Upper lobe of right lung (tissue), 1 donor: ENCODE data around the gene CAT. TPM values are rescaled to one million over a fixed set of nuclear protein-coding genes. Genes with fewer than 3 reads are reported as not detected.

Experiments
- ATAC-seq: fragments of 200-7000 bp; cut with Tn5 transposase; one replicate; pipeline ENCODE4 v1.9.1; 2020; ENCODE audit warnings: mild to moderate bottlenecking, moderate library complexity
- DNase-seq: peaks from one replicate; pipeline ENCODE4 v3.0.0-alpha.2; 2020
- H3K27ac ChIP-seq: fragments of 200-600 bp; one replicate; pipeline ENCODE4 v1.8.0; 2022
- H3K27me3 ChIP-seq: fragments of 200-600 bp; one replicate; pipeline ENCODE4 v1.8.0; 2022; ENCODE audit warnings: mild to moderate bottlenecking
- H3K36me3 ChIP-seq: fragments of 200-600 bp; one replicate; pipeline ENCODE4 v1.8.0; 2022
- H3K4me1 ChIP-seq: fragments of 200-600 bp; one replicate; pipeline ENCODE4 v1.8.0; 2022
- H3K4me3 ChIP-seq: fragments of 200-600 bp; one replicate; pipeline ENCODE4 v1.8.0; 2022; ENCODE audit warnings: mild to moderate bottlenecking
- H3K9me3 ChIP-seq: fragments of 200-600 bp; one replicate; pipeline ENCODE4 v1.8.0; 2022
- intact Hi-C: fragments of 100-400 bp; cut with DNase I; formaldehyde crosslinking; loops from one replicate; pipeline ENCODE4 v1.11.0; 2022
- total RNA-seq: library from RNA; stranded (reverse); fragmentation: NEBNext Ultra II Directional; extraction: Animal tissue kit (Norgen Biotek cat#: 25700); gene quantifications from one replicate; pipeline ENCODE4 v1.2.1, GENCODE V29; 2021
- TF ChIP-seq, protein P1 (sequence below): fragments of 200-600 bp; IDR thresholded peaks from one replicate; pipeline ENCODE4 v1.8.0; 2022; ENCODE audit warnings: antibody characterized with exemption
- donor health status: DM: no; HTN: yes; CAD: no; lungs with severe emphysema.

CAT gene
- total RNA-seq, 1 donor from 2014 or later = 213 TPM

DNA sequence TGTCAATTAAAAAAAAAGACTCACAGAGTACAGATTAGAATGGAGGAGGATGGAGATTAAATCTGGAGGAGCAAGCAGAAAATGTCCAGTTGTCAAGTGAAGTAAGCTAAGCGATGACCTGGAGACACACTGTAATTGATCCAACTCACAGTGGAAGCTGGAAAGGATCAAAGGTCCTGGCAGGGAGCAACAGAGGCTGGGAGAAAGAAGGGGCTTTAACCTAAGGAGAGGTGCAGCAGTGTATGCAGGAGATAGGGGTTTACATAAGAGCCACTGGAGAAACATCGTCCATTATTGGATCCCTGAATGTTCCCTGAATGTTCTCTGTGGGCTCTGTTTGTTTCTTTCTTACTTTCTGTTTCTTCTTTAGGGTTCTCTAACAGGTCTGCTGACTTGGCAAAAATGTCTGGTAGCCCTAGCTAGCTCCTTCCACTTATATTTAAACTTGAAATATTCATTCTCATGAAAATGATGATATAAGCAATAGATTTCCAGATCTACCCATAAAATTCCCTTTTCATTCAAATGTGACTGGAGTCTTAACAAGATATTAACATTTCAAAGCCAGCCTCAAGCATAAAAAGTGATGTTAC is 30.1 kb upstream of the CAT start:
- TF ChIP-seq, protein P1, sequence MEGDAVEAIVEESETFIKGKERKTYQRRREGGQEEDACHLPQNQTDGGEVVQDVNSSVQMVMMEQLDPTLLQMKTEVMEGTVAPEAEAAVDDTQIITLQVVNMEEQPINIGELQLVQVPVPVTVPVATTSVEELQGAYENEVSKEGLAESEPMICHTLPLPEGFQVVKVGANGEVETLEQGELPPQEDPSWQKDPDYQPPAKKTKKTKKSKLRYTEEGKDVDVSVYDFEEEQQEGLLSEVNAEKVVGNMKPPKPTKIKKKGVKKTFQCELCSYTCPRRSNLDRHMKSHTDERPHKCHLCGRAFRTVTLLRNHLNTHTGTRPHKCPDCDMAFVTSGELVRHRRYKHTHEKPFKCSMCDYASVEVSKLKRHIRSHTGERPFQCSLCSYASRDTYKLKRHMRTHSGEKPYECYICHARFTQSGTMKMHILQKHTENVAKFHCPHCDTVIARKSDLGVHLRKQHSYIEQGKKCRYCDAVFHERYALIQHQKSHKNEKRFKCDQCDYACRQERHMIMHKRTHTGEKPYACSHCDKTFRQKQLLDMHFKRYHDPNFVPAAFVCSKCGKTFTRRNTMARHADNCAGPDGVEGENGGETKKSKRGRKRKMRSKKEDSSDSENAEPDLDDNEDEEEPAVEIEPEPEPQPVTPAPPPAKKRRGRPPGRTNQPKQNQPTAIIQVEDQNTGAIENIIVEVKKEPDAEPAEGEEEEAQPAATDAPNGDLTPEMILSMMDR = no peak
- ATAC-seq (no peak), DNase-seq (no peak)
- no peak overlapping the region for H3K27ac ChIP-seq
- no peaks in the 10 kb centered on the region for H3K4me1 ChIP-seq
- no peak overlapping the region for H3K4me3 ChIP-seq
- no peaks in the 10 kb centered on the region for H3K36me3 ChIP-seq
- peaks cover 7% of the 10 kb centered on the region for H3K9me3 ChIP-seq
- H3K27me3 ChIP-seq = no peaks in the 10 kb centered on the region
- intact Hi-C loops = no loop called here

DNA sequence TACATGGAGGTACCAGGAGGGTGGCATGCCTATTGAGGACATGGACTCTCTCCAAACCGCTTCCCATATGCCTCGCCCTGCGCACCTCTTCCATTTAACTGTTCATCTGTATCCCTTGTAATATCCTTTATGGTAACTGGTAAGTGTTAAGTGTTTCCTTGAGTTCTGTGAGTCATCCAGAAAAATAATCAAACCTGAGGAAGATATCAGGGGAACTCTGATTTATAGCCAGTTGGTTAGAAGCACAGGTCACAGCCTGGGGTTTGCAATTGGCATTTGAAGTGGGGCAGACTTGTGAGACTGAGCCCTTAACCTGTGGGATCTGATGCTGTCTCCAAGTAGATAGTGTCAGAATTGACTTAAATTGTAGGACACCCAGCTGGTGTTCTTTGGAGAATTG is 27.6 kb upstream of the CAT start:
- no peak overlapping the region for H3K4me3 ChIP-seq
- H3K27me3 ChIP-seq = no peaks in the 10 kb centered on the region
- H3K4me1 ChIP-seq = no peaks in the 10 kb centered on the region
- ATAC-seq (no peak), DNase-seq (no peak)
- H3K9me3 ChIP-seq = peaks cover 8% of the 10 kb centered on the region
- H3K36me3 ChIP-seq = no peaks in the 10 kb centered on the region
- intact Hi-C loops = no loop called here
- TF ChIP-seq, protein P1 = no peak
- H3K27ac ChIP-seq = no peak overlapping the region

DNA sequence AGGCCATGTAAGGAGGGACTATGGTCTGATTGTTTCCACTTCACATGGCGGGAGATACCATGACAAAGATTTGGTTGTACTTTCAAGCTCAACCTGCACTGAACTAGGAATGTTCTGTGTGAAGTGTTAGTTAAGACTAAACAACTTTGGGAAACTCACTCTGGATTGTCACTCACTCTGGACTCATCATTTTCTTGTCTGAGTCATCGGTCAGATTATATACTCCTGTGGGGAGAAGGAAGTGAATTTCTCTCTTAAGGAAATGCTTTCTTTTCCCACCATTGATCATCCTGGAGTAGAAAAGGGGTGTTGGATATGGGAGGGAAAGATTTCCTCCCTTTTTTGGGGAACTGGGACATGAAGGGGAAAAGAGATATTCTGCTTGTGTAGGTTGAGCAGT is 26.9 kb upstream of the CAT start:
- Histone ChIP-seq H3K27me3 (no peaks in the 10 kb centered on the region), H3K9me3 (peaks cover 8% of the 10 kb centered on the region), H3K4me1 (no peaks in the 10 kb centered on the region), H3K27ac (no peak overlapping the region), H3K4me3 (no peak overlapping the region), H3K36me3 (no peaks in the 10 kb centered on the region)
- no peak for ATAC-seq
- no peak for DNase-seq
- TF ChIP-seq, protein P1 = no peak
- intact Hi-C loops = no loop called here

DNA sequence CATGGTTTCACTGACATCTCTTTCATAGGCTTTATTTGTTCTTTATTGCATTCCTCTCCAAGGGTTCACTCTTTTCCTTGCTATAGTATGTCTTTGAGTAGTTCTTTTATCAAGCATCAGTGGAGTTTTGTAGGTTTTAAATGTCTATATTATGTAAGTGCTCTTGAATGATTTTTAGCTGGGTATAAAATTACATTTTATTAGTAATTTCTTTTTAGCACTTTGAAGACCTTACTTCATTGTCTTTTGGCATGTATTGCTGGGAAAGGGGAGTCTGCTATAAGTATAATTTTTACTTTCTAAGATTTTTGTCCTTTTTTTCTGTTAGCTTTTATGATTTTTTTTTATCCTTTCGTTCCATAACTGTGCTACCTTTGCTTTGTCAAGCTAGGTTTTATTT is 25.5 kb upstream of the CAT start:
- Histone ChIP-seq H3K4me3 (no peak overlapping the region), H3K27ac (no peak overlapping the region), H3K9me3 (peaks cover 8% of the 10 kb centered on the region), H3K27me3 (no peaks in the 10 kb centered on the region), H3K4me1 (no peaks in the 10 kb centered on the region), H3K36me3 (no peaks in the 10 kb centered on the region)
- TF ChIP-seq, protein P1 = no peak
- ATAC-seq = no peak
- intact Hi-C loops = no loop called here
- DNase-seq = no peak

DNA sequence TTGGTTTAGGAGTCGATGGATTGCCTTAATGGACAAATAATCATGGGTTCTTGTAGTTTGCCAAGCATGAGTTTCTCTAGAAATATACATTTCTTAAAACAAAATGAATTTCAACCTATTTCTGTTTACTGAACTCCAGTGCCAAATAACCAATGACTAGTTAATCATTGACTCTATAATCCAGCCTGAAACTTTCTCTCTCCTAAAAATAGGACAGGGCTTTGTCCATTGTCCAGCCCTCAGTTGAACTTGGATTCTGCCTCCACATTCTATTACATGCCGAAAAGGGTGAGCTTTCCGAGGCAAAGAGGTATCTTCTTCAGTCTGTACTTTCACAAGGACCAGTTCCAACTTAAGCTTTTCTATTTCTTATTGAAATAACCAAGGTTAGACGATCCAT is 23.2 kb upstream of the CAT start:
- intact Hi-C loops = no loop called here
- Histone ChIP-seq H3K4me3 (no peak overlapping the region), H3K27ac (no peak overlapping the region), H3K4me1 (no peaks in the 10 kb centered on the region), H3K36me3 (no peaks in the 10 kb centered on the region), H3K27me3 (no peaks in the 10 kb centered on the region), H3K9me3 (peaks cover 8% of the 10 kb centered on the region)
- ATAC-seq = no peak
- DNase-seq = no peak
- TF ChIP-seq, protein P1 = no peak

DNA sequence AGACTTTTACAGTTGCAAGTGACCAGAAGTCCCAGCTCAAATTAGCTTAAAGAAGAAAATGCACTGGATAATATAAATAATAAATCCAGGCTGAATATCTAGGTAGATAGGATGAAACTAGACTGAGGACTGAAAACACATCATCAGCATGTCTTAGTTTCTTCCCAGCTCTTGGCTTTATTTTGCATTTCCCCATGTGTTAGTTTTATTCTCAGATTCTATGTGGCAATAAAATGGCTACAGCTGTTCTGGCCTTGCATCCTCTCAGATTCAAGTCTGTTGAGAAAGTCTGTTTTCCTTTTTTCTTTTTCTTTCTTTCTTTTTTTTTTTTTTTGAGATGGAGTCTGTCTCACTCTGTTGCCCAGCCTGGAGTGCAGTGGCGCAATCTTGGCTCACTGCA is 22.6 kb upstream of the CAT start:
- H3K9me3 ChIP-seq = peaks cover 8% of the 10 kb centered on the region
- H3K4me1 ChIP-seq = no peaks in the 10 kb centered on the region
- intact Hi-C loops = no loop called here
- H3K36me3 ChIP-seq = no peaks in the 10 kb centered on the region
- H3K27ac ChIP-seq = no peak overlapping the region
- ATAC-seq (no peak), DNase-seq (no peak)
- H3K4me3 ChIP-seq = no peak overlapping the region
- TF ChIP-seq, protein P1 = no peak
- no peaks in the 10 kb centered on the region for H3K27me3 ChIP-seq
